GM23338 (cell line): Measurements from ENCODE around the gene STK38. TPM values are rescaled to one million over a fixed set of nuclear protein-coding genes. Genes with fewer than 3 reads are reported as not detected.

ENCODE experiments used
- ATAC-seq: fragments of 200-7000 bp; cut with Tn5 transposase; 3 replicates; pipeline ENCODE4 v1.9.1; 2020
- DNase-seq: peaks from one replicate; pipeline ENCODE4 v3.0.0-alpha.2; 2015; ENCODE audit warnings: low spot score
- H2AFZ ChIP-seq: fragments of 200-600 bp; sonication (generic); 2 replicates; pipeline ENCODE4 v1.8.0; 2016; ENCODE audit warnings: antibody characterized with exemption, mild to moderate bottlenecking, moderate library complexity
- H3F3A ChIP-seq: fragments of 200-600 bp; sonication (generic); replicated peaks from 2 replicates; pipeline ENCODE4 v1.8.0; 2017; ENCODE audit warnings: antibody characterized with exemption, mixed run types, low read depth
- H3K27ac ChIP-seq: fragments of 200-600 bp; sonication (generic); 2 replicates; pipeline ENCODE4 v1.6.1; 2016; ENCODE audit warnings: low read depth
- H3K27me3 ChIP-seq: fragments of 200-600 bp; sonication (generic); 2 replicates; pipeline ENCODE4 v1.8.0; 2016; ENCODE audit warnings: mild to moderate bottlenecking, mixed run types, moderate library complexity; ENCODE audit not compliant: insufficient read depth
- H3K36me3 ChIP-seq: fragments of 200-600 bp; sonication (generic); 2 replicates; pipeline ENCODE4 v1.8.0; 2016; ENCODE audit warnings: mild to moderate bottlenecking; ENCODE audit not compliant: insufficient read depth
- H3K4me1 ChIP-seq: fragments of 200-600 bp; sonication (generic); 2 replicates; pipeline ENCODE4 v1.8.0; 2016; ENCODE audit warnings: mild to moderate bottlenecking, moderate library complexity; ENCODE audit not compliant: insufficient read depth
- H3K4me2 ChIP-seq: fragments of 200-600 bp; sonication (generic); 2 replicates; pipeline ENCODE4 v1.7.1; 2017; ENCODE audit warnings: mixed run types
- H3K4me3 ChIP-seq: fragments of 200-600 bp; sonication (generic); 2 replicates; pipeline ENCODE4 v1.6.1; 2016; ENCODE audit warnings: mixed run types
- H3K79me2 ChIP-seq: fragments of 200-600 bp; sonication (generic); replicated peaks from 2 replicates; pipeline ENCODE4 v1.8.0; 2017; ENCODE audit warnings: mild to moderate bottlenecking; ENCODE audit not compliant: insufficient read depth
- H3K9me2 ChIP-seq: fragments of 200-600 bp; sonication (generic); 2 replicates; pipeline ENCODE4 v1.8.0; 2017; ENCODE audit not compliant: insufficient read depth
- H4K20me1 ChIP-seq: fragments of 200-600 bp; sonication (generic); replicated peaks from 2 replicates; pipeline ENCODE4 v1.8.0; 2017; ENCODE audit warnings: mild to moderate bottlenecking; ENCODE audit not compliant: insufficient read depth
- H3K27ac Mint-ChIP-seq: 2 replicates; pipeline ENCODE4 v1.8.0; 2020; ENCODE audit warnings: inconsistent platforms, mild to moderate bottlenecking, moderate library complexity, mixed read lengths
- H3K27me3 Mint-ChIP-seq: 3 replicates; pipeline ENCODE4 v1.8.0; 2022; ENCODE audit warnings: low read depth, mild to moderate bottlenecking, moderate library complexity, mixed read lengths, inconsistent platforms; ENCODE audit not compliant: insufficient read depth, poor library complexity
- H3K36me3 Mint-ChIP-seq: 3 replicates; pipeline ENCODE4 v1.8.0; 2021; ENCODE audit warnings: low read depth, mild to moderate bottlenecking, inconsistent platforms, moderate library complexity, mixed read lengths
- H3K4me1 Mint-ChIP-seq: 3 replicates; pipeline ENCODE4 v1.8.0; 2020; ENCODE audit warnings: mild to moderate bottlenecking, inconsistent platforms, mixed read lengths
- H3K4me3 Mint-ChIP-seq: 3 replicates; pipeline ENCODE4 v1.8.0; 2021; ENCODE audit warnings: moderate library complexity, mild to moderate bottlenecking, inconsistent platforms, mixed read lengths
- H3K9me3 Mint-ChIP-seq: 3 replicates; pipeline ENCODE4 v1.8.0; 2020; ENCODE audit warnings: moderate library complexity, mild to moderate bottlenecking, inconsistent platforms, mixed read lengths
- CREB1 ChIP-seq: fragments of 250-450 bp; sonication (Bioruptor Pico); IDR thresholded peaks from 2 replicates; pipeline ENCODE4 v1.5.0; 2020; ENCODE audit warnings: low read depth, mild to moderate bottlenecking, moderate library complexity
- CTCF ChIP-seq, 2 experiments: fragments of 200-600 bp in 1 of 2; sonication (generic) in 1 of 2; conservative IDR thresholded peaks; 2 replicates each; pipeline versions ENCODE4 v1.5.1 to v1.6.1; 2016 to 2017; ENCODE audit warnings: antibody characterized with exemption in 2 of 2, low read depth in 2 of 2, mild to moderate bottlenecking in 2 of 2, moderate library complexity in 1 of 2
- ETS1 ChIP-seq: IDR thresholded peaks from 2 replicates; pipeline ENCODE4 v1.6.1; 2016; ENCODE audit warnings: antibody characterized with exemption
- EZH2 ChIP-seq: fragments of 200-600 bp; sonication (generic); IDR thresholded peaks from one replicate; pipeline ENCODE4 v1.8.0; 2017; ENCODE audit warnings: antibody characterized with exemption, mild to moderate bottlenecking, low read depth; ENCODE audit not compliant: unreplicated experiment
- EZH2phosphoT487 ChIP-seq: fragments of 200-600 bp; sonication (generic); IDR thresholded peaks from one replicate; pipeline ENCODE4 v1.8.1; 2018; ENCODE audit warnings: antibody characterized with exemption; ENCODE audit not compliant: unreplicated experiment
- JUNB ChIP-seq: IDR thresholded peaks from one replicate; pipeline ENCODE4 v1.6.1; 2016; ENCODE audit warnings: antibody characterized with exemption; ENCODE audit not compliant: unreplicated experiment
- NANOG ChIP-seq: IDR thresholded peaks from 2 replicates; pipeline ENCODE4 v1.6.1; 2016; ENCODE audit warnings: antibody characterized with exemption, borderline replicate concordance
- POLR2AphosphoS5 ChIP-seq: IDR thresholded peaks from 2 replicates; pipeline ENCODE4 v1.6.1; 2016; ENCODE audit warnings: antibody characterized with exemption, low read depth
- STAT1 ChIP-seq: IDR thresholded peaks from one replicate; pipeline ENCODE4 v1.6.1; 2016; ENCODE audit warnings: antibody characterized with exemption; ENCODE audit not compliant: unreplicated experiment
- ZNF114 ChIP-seq: fragments of 250-450 bp; sonication (Bioruptor Pico); IDR thresholded peaks from 2 replicates; pipeline ENCODE4 v1.5.0; 2020; ENCODE audit warnings: mild to moderate bottlenecking, moderate library complexity
- polyA plus RNA-seq: library from polyadenylated mRNA; unstranded; fragments of >200 nt; fragmentation: Nextera tagmentation; extraction: Ambion mirVana; gene quantifications from 2 replicates; pipeline ENCODE4 v1.2.1, GENCODE V29; 2016
- total RNA-seq: library from RNA; depleted of rRNA; stranded (reverse); fragments of >200 nt; shearing (Covaris generic); gene quantifications from 2 replicates; pipeline ENCODE4 v1.2.3, GENCODE V29; 2014
- TF ChIP-seq, protein P1 (sequence below): fragments of 250-450 bp; sonication (Bioruptor Pico); IDR thresholded peaks from 2 replicates; pipeline ENCODE4 v1.5.0; 2020; ENCODE audit warnings: mild to moderate bottlenecking, moderate library complexity

Gene STK38
- total and polyA plus RNA-seq, 2 experiments from 2014 or later: 10.8 to 17.4 TPM

GRCh38 chr6:36526066-36526465 is 21.2 kb downstream of the STK38 start (continued):
- TF ChIP-seq, protein P1, sequence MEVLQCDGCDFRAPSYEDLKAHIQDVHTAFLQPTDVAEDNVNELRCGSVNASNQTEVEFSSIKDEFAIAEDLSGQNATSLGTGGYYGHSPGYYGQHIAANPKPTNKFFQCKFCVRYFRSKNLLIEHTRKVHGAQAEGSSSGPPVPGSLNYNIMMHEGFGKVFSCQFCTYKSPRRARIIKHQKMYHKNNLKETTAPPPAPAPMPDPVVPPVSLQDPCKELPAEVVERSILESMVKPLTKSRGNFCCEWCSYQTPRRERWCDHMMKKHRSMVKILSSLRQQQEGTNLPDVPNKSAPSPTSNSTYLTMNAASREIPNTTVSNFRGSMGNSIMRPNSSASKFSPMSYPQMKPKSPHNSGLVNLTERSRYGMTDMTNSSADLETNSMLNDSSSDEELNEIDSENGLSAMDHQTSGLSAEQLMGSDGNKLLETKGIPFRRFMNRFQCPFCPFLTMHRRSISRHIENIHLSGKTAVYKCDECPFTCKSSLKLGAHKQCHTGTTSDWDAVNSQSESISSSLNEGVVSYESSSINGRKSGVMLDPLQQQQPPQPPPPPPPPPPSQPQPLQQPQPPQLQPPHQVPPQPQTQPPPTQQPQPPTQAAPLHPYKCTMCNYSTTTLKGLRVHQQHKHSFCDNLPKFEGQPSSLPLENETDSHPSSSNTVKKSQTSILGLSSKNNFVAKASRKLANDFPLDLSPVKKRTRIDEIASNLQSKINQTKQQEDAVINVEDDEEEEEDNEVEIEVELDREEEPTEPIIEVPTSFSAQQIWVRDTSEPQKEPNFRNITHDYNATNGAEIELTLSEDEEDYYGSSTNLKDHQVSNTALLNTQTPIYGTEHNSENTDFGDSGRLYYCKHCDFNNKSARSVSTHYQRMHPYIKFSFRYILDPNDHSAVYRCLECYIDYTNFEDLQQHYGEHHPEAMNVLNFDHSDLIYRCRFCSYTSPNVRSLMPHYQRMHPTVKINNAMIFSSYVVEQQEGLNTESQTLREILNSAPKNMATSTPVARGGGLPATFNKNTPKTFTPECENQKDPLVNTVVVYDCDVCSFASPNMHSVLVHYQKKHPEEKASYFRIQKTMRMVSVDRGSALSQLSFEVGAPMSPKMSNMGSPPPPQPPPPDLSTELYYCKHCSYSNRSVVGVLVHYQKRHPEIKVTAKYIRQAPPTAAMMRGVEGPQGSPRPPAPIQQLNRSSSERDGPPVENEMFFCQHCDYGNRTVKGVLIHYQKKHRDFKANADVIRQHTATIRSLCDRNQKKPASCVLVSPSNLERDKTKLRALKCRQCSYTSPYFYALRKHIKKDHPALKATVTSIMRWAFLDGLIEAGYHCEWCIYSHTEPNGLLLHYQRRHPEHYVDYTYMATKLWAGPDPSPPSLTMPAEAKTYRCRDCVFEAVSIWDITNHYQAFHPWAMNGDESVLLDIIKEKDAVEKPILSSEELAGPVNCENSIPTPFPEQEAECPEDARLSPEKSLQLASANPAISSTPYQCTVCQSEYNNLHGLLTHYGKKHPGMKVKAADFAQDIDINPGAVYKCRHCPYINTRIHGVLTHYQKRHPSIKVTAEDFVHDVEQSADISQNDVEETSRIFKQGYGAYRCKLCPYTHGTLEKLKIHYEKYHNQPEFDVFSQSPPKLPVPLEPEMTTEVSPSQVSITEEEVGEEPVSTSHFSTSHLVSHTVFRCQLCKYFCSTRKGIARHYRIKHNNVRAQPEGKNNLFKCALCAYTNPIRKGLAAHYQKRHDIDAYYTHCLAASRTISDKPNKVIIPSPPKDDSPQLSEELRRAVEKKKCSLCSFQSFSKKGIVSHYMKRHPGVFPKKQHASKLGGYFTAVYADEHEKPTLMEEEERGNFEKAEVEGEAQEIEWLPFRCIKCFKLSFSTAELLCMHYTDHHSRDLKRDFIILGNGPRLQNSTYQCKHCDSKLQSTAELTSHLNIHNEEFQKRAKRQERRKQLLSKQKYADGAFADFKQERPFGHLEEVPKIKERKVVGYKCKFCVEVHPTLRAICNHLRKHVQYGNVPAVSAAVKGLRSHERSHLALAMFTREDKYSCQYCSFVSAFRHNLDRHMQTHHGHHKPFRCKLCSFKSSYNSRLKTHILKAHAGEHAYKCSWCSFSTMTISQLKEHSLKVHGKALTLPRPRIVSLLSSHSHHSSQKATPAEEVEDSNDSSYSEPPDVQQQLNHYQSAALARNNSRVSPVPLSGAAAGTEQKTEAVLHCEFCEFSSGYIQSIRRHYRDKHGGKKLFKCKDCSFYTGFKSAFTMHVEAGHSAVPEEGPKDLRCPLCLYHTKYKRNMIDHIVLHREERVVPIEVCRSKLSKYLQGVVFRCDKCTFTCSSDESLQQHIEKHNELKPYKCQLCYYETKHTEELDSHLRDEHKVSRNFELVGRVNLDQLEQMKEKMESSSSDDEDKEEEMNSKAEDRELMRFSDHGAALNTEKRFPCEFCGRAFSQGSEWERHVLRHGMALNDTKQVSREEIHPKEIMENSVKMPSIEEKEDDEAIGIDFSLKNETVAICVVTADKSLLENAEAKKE (CRISPR knock-in tag): no peak
- TF ChIP-seq EZH2phosphoT487 (no peak), POLR2AphosphoS5 (no peak), ETS1 (no peak), EZH2 (no peak), STAT1 (no peak)

- no peak overlapping the region for H3K27ac ChIP-seq
- peaks cover 15% of the 10 kb centered on the region; the same call in 1 of the 2 replicates for H3K36me3 ChIP-seq
- no peak overlapping the region for H3K4me3 Mint-ChIP-seq
- no peak overlapping the region for H3K27ac Mint-ChIP-seq
- DNase-seq (no peak), ATAC-seq (no peak)
- H3K9me3 Mint-ChIP-seq: no peaks in the 10 kb centered on the region
- no peaks in the 10 kb centered on the region for H3F3A ChIP-seq
- H4K20me1 ChIP-seq: no peaks in the 10 kb centered on the region; the same call in 1 of the 2 replicates
- no peaks in the 10 kb centered on the region for H3K4me1 ChIP-seq
- H3K4me2 ChIP-seq: no peak overlapping the region
- no peak overlapping the region for H2AFZ ChIP-seq
- no peaks in the 10 kb centered on the region for H3K4me1 Mint-ChIP-seq
- H3K27me3 Mint-ChIP-seq: no peaks in the 10 kb centered on the region
- no peak overlapping the region for H3K4me3 ChIP-seq
- no peaks in the 10 kb centered on the region for H3K9me2 ChIP-seq
- H3K36me3 Mint-ChIP-seq: peaks cover 31% of the 10 kb centered on the region
- no peaks in the 10 kb centered on the region for H3K27me3 ChIP-seq
- H3K79me2 ChIP-seq: peaks cover 13% of the 10 kb centered on the region; the same call in 1 of the 2 replicates
- TF ChIP-seq CTCF (conservative IDR thresholded peaks at IDR 0.05; ENCODE audit: low read depth in 2 of 2): no peak
- no peak for TF ChIP-seq EZH2
- no peak for TF ChIP-seq NANOG
- no peak for TF ChIP-seq ETS1
- no peak for TF ChIP-seq STAT1
- TF ChIP-seq POLR2AphosphoS5: no peak
- TF ChIP-seq ZNF114 (CRISPR knock-in tag): no peak
- TF ChIP-seq JUNB: no peak
- TF ChIP-seq CREB1 (CRISPR knock-in tag): no peak
Observed at GRCh38 chr6:36525346-36525745, 21.9 kb downstream of the STK38 start.
